Measurements from ENCODE around the gene INS. TPM values are rescaled to one million over a fixed set of nuclear protein-coding genes. Genes with fewer than 3 reads are reported as not detected.
A peak's percentile ranks its signal among the peaks of the same experiment; 100 is the strongest.

Gene INS
- total RNA-seq, 1 donor from 2014 or later: not detected

DNA sequence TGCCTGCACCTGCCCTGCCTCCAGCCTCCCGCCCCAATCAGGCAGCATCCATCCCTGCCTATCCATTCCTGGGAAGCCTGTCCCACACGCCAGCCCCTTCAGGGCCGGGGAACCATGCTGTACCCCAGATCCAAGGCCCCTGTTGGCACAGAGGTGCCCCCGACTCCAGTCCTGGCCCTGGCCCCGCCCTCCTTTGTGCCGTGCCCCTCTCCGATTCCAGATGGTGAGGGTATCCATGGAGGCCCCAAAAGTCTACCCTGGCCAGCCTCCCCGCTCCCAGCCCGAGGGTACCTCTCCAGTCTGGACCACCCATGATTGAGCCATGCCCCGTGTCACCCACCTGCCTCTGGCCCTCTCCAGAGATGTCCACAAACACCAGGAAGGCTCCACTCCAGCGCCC is 13.4 kb upstream of the INS start:
- H3K4me1 Mint-ChIP-seq (ENCODE audit: low read depth, unreplicated experiment): peaks cover 10% of the 10 kb centered on the region
- H3K36me3 ChIP-seq (ENCODE audit: insufficient read depth, low read length): no peaks in the 10 kb centered on the region
- peaks cover 8% of the 10 kb centered on the region for H3K27me3 Mint-ChIP-seq (ENCODE audit: low read depth, unreplicated experiment)
- DNase-seq (ENCODE audit: low read depth): no peak
- H3K9me3 ChIP-seq (ENCODE audit: insufficient read depth, low read depth, low read length): no peaks in the 10 kb centered on the region
- H3K4me3 ChIP-seq (ENCODE audit: insufficient read depth, low read depth, low read length): no peak overlapping the region
- no peaks in the 10 kb centered on the region for H3K9me3 Mint-ChIP-seq (ENCODE audit: unreplicated experiment)
- no peak overlapping the region for H3K9ac ChIP-seq (ENCODE audit: low read length)
- FAIRE-seq: no peak
- H4K20me1 ChIP-seq (ENCODE audit: insufficient read depth, low read length): no peaks in the 10 kb centered on the region
- no peak overlapping the region for H3K27ac ChIP-seq (ENCODE audit: low read depth, low read length)
- H3K4me2 ChIP-seq (ENCODE audit: low read length): no peak overlapping the region
- peaks cover 24% of the 10 kb centered on the region for H3K4me1 ChIP-seq (ENCODE audit: insufficient read depth, low read length)
- H3K27ac Mint-ChIP-seq (ENCODE audit: unreplicated experiment): no peak overlapping the region
- TF ChIP-seq, protein P1, sequence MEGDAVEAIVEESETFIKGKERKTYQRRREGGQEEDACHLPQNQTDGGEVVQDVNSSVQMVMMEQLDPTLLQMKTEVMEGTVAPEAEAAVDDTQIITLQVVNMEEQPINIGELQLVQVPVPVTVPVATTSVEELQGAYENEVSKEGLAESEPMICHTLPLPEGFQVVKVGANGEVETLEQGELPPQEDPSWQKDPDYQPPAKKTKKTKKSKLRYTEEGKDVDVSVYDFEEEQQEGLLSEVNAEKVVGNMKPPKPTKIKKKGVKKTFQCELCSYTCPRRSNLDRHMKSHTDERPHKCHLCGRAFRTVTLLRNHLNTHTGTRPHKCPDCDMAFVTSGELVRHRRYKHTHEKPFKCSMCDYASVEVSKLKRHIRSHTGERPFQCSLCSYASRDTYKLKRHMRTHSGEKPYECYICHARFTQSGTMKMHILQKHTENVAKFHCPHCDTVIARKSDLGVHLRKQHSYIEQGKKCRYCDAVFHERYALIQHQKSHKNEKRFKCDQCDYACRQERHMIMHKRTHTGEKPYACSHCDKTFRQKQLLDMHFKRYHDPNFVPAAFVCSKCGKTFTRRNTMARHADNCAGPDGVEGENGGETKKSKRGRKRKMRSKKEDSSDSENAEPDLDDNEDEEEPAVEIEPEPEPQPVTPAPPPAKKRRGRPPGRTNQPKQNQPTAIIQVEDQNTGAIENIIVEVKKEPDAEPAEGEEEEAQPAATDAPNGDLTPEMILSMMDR (IDR thresholded peaks at IDR 0.05; ENCODE audit: insufficient read depth, low read depth, low read length): no peak
- no peak for TF ChIP-seq EZH2 (IDR thresholded peaks at IDR 0.05; ENCODE audit: insufficient read depth, low read length)
- no peak overlapping the region for H2AFZ ChIP-seq (ENCODE audit: low read depth, low read length)
- H3K36me3 Mint-ChIP-seq (ENCODE audit: low read depth, unreplicated experiment): no peaks in the 10 kb centered on the region
- no peak overlapping the region for H3K4me3 Mint-ChIP-seq (ENCODE audit: unreplicated experiment)
- H3K27me3 ChIP-seq (ENCODE audit: insufficient read depth, low read length): no peaks in the 10 kb centered on the region
- no peaks in the 10 kb centered on the region for H3K79me2 ChIP-seq (ENCODE audit: insufficient read depth, low read length)

DNA sequence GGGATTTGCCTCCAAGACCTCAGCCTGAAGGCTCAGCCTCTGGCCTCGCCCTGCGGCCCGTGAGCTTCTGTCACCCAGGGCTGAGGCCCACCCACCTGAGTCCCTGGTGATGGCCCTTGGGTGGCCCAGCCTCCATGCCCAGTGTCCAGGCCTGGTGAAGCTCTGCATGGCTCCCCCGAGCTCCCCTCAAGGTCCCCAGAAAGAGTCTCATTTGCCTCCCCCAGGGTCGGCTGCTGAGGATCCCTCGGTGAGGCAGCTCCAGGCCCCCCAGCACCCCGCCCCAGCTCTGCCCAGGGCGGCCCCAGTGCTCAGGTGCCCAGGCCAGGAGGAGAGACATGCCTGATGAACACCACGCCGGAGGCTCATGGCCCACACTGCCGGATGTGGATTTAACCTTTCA is 12.8 kb upstream of the INS start:
- no peaks in the 10 kb centered on the region for H3K36me3 Mint-ChIP-seq (ENCODE audit: low read depth, unreplicated experiment)
- H3K9me3 Mint-ChIP-seq (ENCODE audit: unreplicated experiment): no peaks in the 10 kb centered on the region
- TF ChIP-seq, protein P1 (IDR thresholded peaks at IDR 0.05; ENCODE audit: insufficient read depth, low read depth, low read length): no peak
- no peak for TF ChIP-seq EZH2 (IDR thresholded peaks at IDR 0.05; ENCODE audit: insufficient read depth, low read length)

DNA sequence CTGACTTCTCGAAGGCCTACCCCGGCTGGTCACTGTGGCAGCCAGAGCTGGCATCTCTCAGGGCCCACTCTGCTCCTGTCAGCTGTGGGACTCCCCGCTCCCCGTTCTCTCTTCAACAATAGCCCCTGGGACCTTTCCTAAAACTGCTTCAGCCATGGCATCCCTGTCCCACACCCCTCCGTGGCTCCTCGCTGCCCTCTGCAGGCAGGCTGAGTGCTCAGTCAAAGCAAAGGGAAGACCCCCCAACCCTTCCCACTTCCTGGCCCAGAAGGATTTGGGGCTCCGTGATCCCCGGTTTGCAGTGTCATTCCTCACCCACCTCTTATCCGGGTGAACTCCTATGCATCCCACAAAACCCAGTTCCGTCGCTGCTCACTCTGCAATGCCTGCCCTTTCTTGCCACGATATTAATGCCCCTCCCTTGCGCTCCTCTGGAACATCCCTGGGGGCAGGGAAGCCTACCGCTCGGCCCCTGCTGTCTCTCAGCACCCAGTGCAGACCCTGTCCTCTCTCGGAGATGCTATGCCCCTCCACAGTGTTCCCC is 12.2 kb upstream of the INS start:
- Histone ChIP-seq H2AFZ (ENCODE audit: low read depth, low read length) (no peak overlapping the region), H3K79me2 (ENCODE audit: insufficient read depth, low read length) (no peaks in the 10 kb centered on the region), H4K20me1 (ENCODE audit: insufficient read depth, low read length) (no peaks in the 10 kb centered on the region), H3K36me3 (ENCODE audit: insufficient read depth, low read length) (no peaks in the 10 kb centered on the region), H3K27ac (ENCODE audit: low read depth, low read length) (no peak overlapping the region), H3K4me3 (ENCODE audit: insufficient read depth, low read depth, low read length) (no peak overlapping the region), H3K9ac (ENCODE audit: low read length) (no peak overlapping the region), H3K9me3 (ENCODE audit: insufficient read depth, low read depth, low read length) (no peaks in the 10 kb centered on the region), H3K4me1 (ENCODE audit: insufficient read depth, low read length) (peaks cover 13% of the 10 kb centered on the region), H3K27me3 (ENCODE audit: insufficient read depth, low read length) (no peaks in the 10 kb centered on the region), H3K4me2 (ENCODE audit: low read length) (no peak overlapping the region)
- H3K4me3 Mint-ChIP-seq (ENCODE audit: unreplicated experiment): no peak overlapping the region
- no peak overlapping the region for H3K27ac Mint-ChIP-seq (ENCODE audit: unreplicated experiment)
- no peaks in the 10 kb centered on the region for H3K4me1 Mint-ChIP-seq (ENCODE audit: low read depth, unreplicated experiment)
- H3K9me3 Mint-ChIP-seq (ENCODE audit: unreplicated experiment): no peaks in the 10 kb centered on the region
- no peaks in the 10 kb centered on the region for H3K36me3 Mint-ChIP-seq (ENCODE audit: low read depth, unreplicated experiment)
- H3K27me3 Mint-ChIP-seq (ENCODE audit: low read depth, unreplicated experiment): peaks cover 6% of the 10 kb centered on the region
- TF ChIP-seq EZH2 (IDR thresholded peaks at IDR 0.05; ENCODE audit: insufficient read depth, low read length): no peak
- TF ChIP-seq, protein P1 (IDR thresholded peaks at IDR 0.05; ENCODE audit: insufficient read depth, low read depth, low read length): peak; percentile 29
- no peak for FAIRE-seq
- no peak for DNase-seq (ENCODE audit: low read depth)

More for the DNA sequence above, 12.8 kb upstream of the INS start:
- H3K79me2 ChIP-seq (ENCODE audit: insufficient read depth, low read length): no peaks in the 10 kb centered on the region
- no peak overlapping the region for H3K4me2 ChIP-seq (ENCODE audit: low read length)
- no peak overlapping the region for H3K27ac ChIP-seq (ENCODE audit: low read depth, low read length)
- Mint-ChIP-seq H3K27ac (ENCODE audit: unreplicated experiment) (no peak overlapping the region), H3K4me3 (ENCODE audit: unreplicated experiment) (no peak overlapping the region), H3K27me3 (ENCODE audit: low read depth, unreplicated experiment) (peaks cover 8% of the 10 kb centered on the region), H3K4me1 (ENCODE audit: low read depth, unreplicated experiment) (peaks cover 5% of the 10 kb centered on the region)
- no peaks in the 10 kb centered on the region for H4K20me1 ChIP-seq (ENCODE audit: insufficient read depth, low read length)
- H3K9me3 ChIP-seq (ENCODE audit: insufficient read depth, low read depth, low read length): no peaks in the 10 kb centered on the region
- H3K36me3 ChIP-seq (ENCODE audit: insufficient read depth, low read length): no peaks in the 10 kb centered on the region
- no peak overlapping the region for H3K9ac ChIP-seq (ENCODE audit: low read length)
- H3K4me3 ChIP-seq (ENCODE audit: insufficient read depth, low read depth, low read length): no peak overlapping the region
- H3K4me1 ChIP-seq (ENCODE audit: insufficient read depth, low read length): peaks cover 19% of the 10 kb centered on the region
- FAIRE-seq: no peak
- H3K27me3 ChIP-seq (ENCODE audit: insufficient read depth, low read length): no peaks in the 10 kb centered on the region
- no peak overlapping the region for H2AFZ ChIP-seq (ENCODE audit: low read depth, low read length)
- DNase-seq (ENCODE audit: low read depth): no peak
